RWPE1 (cell line): Measurements from ENCODE around the gene FRMD3.

Experiments used
- CTCF ChIA-PET: fragments of 350-600 bp; sonication (Branson Sonifier 250); formaldehyde crosslinking; extraction: SDS; loops from one replicate; lab custom pipeline; 2021; lab: Yijun Ruan, JAX
- POLR2A ChIA-PET: fragments of 400-600 bp; formaldehyde crosslinking; extraction: SDS; loops from one replicate; lab custom pipeline; 2020; ENCODE audit warnings: antibody characterized with exemption; ENCODE audit not compliant: low non-redundant PET; lab: Yijun Ruan, JAX
- DNase-seq: peaks from one replicate; pipeline ENCODE4 v3.0.0; 2012; ENCODE audit warnings: low spot score
- H3K27ac ChIP-seq: fragments of 450-650 bp; 2 replicates; pipeline ENCODE4 v1.5.1; 2017
- CTCF ChIP-seq: fragments of 450-650 bp; conservative IDR thresholded peaks from 2 replicates; pipeline ENCODE4 v1.5.1; 2017; ENCODE audit warnings: low read depth, mild to moderate bottlenecking

FRMD3 gene

GRCh38 chr9:83312537-83312936, 225.7 kb downstream of the FRMD3 start:
- no peak overlapping the region for H3K27ac ChIP-seq
- peak; percentile 74 for DNase-seq
- ChIA-PET POLR2A (no interaction called here), CTCF (no interaction called here)
- TF ChIP-seq CTCF, result no peak

GRCh38 chr9:83307066-83307724, 231.0 kb downstream of the FRMD3 start:
- no peak for DNase-seq
- ChIA-PET CTCF (interaction anchor here (0.6 kb wide), 1 partner anchor 37 kb away, joined by 3 read pairs; no protein-coding TSS in a partner anchor), POLR2A (no interaction called here)
- no peak for TF ChIP-seq CTCF
- no peak overlapping the region for H3K27ac ChIP-seq

GRCh38 chr9:83304686-83305085, 233.5 kb downstream of the FRMD3 start:
- H3K27ac ChIP-seq, result peak overlapping the region; percentile 25; the same call in 1 of the 2 replicates
- DNase-seq, result no peak
- ChIA-PET POLR2A (no interaction called here), CTCF (interaction anchor here (0.6 kb wide), 1 partner anchor 846 kb away, joined by 4 read pairs; no protein-coding TSS in a partner anchor)
- no peak for TF ChIP-seq CTCF

GRCh38 chr9:83299571-83299970, 238.6 kb downstream of the FRMD3 start:
- DNase-seq, result peak; percentile 36
- ChIA-PET POLR2A (no interaction called here), CTCF (no interaction called here)
- TF ChIP-seq CTCF, result no peak
- no peak overlapping the region for H3K27ac ChIP-seq

GRCh38 chr9:83299094-83299493, 239.1 kb downstream of the FRMD3 start:
- DNase-seq, result no peak
- no peak for TF ChIP-seq CTCF
- ChIA-PET POLR2A (no interaction called here), CTCF (interaction anchor here (0.6 kb wide), 1 partner anchor 43 kb away, joined by 3 read pairs; no protein-coding TSS in a partner anchor)
- H3K27ac ChIP-seq, result no peak overlapping the region

GRCh38 chr9:83296123-83296522, 242.1 kb downstream of the FRMD3 start:
- TF ChIP-seq CTCF, result no peak
- H3K27ac ChIP-seq, result no peak overlapping the region
- CTCF ChIA-PET, result no interaction called here
- POLR2A ChIA-PET, result no interaction called here
- DNase-seq, result no peak
